MV-4-11 (cell line): ENCODE measurements around the gene ZSCAN12.

ENCODE experiments used
- DNase-seq: peaks from one replicate; lab custom pipeline; 2025; lab: John Stamatoyannopoulos, UW

ZSCAN12 gene

GRCh38 chr6:28353981-28354676 lies 45.4 kb downstream of the ZSCAN12 start:
- DNase-seq: no peak

- DNase-seq: no peak
Measured at GRCh38 chr6:28353356-28353755, 46.2 kb downstream of the ZSCAN12 start.

GRCh38 chr6:28351493-28351925 lies 48.0 kb downstream of the ZSCAN12 start:
- DNase-seq: no peak

GRCh38 chr6:28351087-28351486 lies 48.5 kb downstream of the ZSCAN12 start:
- no peak for DNase-seq

- peak; percentile 81 for DNase-seq
Measured at GRCh38 chr6:28349892-28350737, 49.4 kb downstream of the ZSCAN12 start, which contains the start of gene ZKSCAN3. Gene ZKSCAN3 (plus strand): TSS chr6:28349947. CDS start chr6:28359587, 9,640 bp downstream.

- no peak for DNase-seq
Measured at GRCh38 chr6:28349344-28349891, 50.1 kb downstream of the ZSCAN12 start.

GRCh38 chr6:28347119-28347518 lies 52.4 kb downstream of the ZSCAN12 start:
- no peak for DNase-seq

GRCh38 chr6:28345201-28345600 lies 54.3 kb downstream of the ZSCAN12 start:
- DNase-seq: no peak

GRCh38 chr6:28343898-28344677 lies 55.5 kb downstream of the ZSCAN12 start:
- DNase-seq: no peak

GRCh38 chr6:28340310-28341095 lies 59.0 kb downstream of the ZSCAN12 start:
- no peak for DNase-seq

- peak; percentile 32 for DNase-seq
Measured at GRCh38 chr6:28337121-28337520, 62.4 kb downstream of the ZSCAN12 start.

GRCh38 chr6:28336284-28337120 lies 63.0 kb downstream of the ZSCAN12 start:
- DNase-seq: peak; percentile 96

- DNase-seq: peak; percentile 99
Measured at GRCh38 chr6:28335564-28336283, 63.8 kb downstream of the ZSCAN12 start, which contains the start of gene ZSCAN31. Gene ZSCAN31 (minus strand): TSS chr6:28336148. CDS start chr6:28329683, 6,465 bp downstream.

GRCh38 chr6:28335040-28335563 lies 64.4 kb downstream of the ZSCAN12 start:
- DNase-seq: no peak

- no peak for DNase-seq
Measured at GRCh38 chr6:28334286-28335039, 65.1 kb downstream of the ZSCAN12 start.

GRCh38 chr6:28333599-28334018 lies 65.9 kb downstream of the ZSCAN12 start:
- peak; percentile 23 for DNase-seq

- no peak for DNase-seq
Measured at GRCh38 chr6:28333047-28333446, 66.5 kb downstream of the ZSCAN12 start.

GRCh38 chr6:28330041-28330440 lies 69.5 kb downstream of the ZSCAN12 start:
- no peak for DNase-seq
